ENCODE data around the gene TRPM4. TPM values are rescaled to one million over a fixed set of nuclear protein-coding genes. Genes with fewer than 3 reads are reported as not detected.
"Not testable (repeated sequence)": the region's sequence is repeated elsewhere in the genome, so short reads cannot be mapped to it uniquely, and the experiment has no call there.

The TRPM4 gene
- total RNA-seq, 2 experiments from 2014 or later = 0.40 to 0.54 TPM

- Mint-ChIP-seq H3K36me3 (ENCODE audit: low read depth) (peaks cover 2% of the 10 kb centered on the region), H3K27me3 (no peaks in the 10 kb centered on the region), H3K9me3 (peaks cover 9% of the 10 kb centered on the region), H3K4me3 (no peak overlapping the region), H3K27ac (no peak overlapping the region), H3K4me1 (ENCODE audit: low read depth) (peaks cover 4% of the 10 kb centered on the region)
- ChIA-PET CTCF (interaction anchor here (1.3 kb wide), 1 partner anchor 28 kb away, joined by 4 read pairs; no protein-coding TSS in a partner anchor), POLR2A (no interaction called here)
- DNase-seq (no peak), ATAC-seq (no peak)
- TF ChIP-seq, protein P1, sequence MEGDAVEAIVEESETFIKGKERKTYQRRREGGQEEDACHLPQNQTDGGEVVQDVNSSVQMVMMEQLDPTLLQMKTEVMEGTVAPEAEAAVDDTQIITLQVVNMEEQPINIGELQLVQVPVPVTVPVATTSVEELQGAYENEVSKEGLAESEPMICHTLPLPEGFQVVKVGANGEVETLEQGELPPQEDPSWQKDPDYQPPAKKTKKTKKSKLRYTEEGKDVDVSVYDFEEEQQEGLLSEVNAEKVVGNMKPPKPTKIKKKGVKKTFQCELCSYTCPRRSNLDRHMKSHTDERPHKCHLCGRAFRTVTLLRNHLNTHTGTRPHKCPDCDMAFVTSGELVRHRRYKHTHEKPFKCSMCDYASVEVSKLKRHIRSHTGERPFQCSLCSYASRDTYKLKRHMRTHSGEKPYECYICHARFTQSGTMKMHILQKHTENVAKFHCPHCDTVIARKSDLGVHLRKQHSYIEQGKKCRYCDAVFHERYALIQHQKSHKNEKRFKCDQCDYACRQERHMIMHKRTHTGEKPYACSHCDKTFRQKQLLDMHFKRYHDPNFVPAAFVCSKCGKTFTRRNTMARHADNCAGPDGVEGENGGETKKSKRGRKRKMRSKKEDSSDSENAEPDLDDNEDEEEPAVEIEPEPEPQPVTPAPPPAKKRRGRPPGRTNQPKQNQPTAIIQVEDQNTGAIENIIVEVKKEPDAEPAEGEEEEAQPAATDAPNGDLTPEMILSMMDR (IDR thresholded peaks at IDR 0.05) = no peak
- intact Hi-C loops (cut with micrococcal nuclease) = no loop called here
These were observed 23.1 kb downstream of the TRPM4 start for GRCh38 chr19:49180659-49181058.

GRCh38 chr19:49182010-49182847, 24.6 kb downstream of the TRPM4 start:
- DNase-seq; POLR2A ChIA-PET; H3K27me3 Mint-ChIP-seq; intact Hi-C loops (cut with micrococcal nuclease); H3K36me3 Mint-ChIP-seq (ENCODE audit: low read depth); H3K27ac Mint-ChIP-seq; CTCF ChIA-PET; ATAC-seq; H3K4me3 Mint-ChIP-seq; H3K4me1 Mint-ChIP-seq (ENCODE audit: low read depth): not testable (repeated sequence)
- H3K9me3 Mint-ChIP-seq = peaks cover 11% of the 10 kb centered on the region

GRCh38 chr19:49182848-49183375, 25.3 kb downstream of the TRPM4 start:
- intact Hi-C loops (cut with micrococcal nuclease) = no loop called here
- ChIA-PET POLR2A (no interaction called here), CTCF (no interaction called here)
- TF ChIP-seq, protein P1 (IDR thresholded peaks at IDR 0.05) = no peak
- DNase-seq (no peak), ATAC-seq (no peak)
- Mint-ChIP-seq H3K9me3 (peaks cover 11% of the 10 kb centered on the region), H3K27ac (no peak overlapping the region), H3K27me3 (no peaks in the 10 kb centered on the region), H3K4me3 (no peak overlapping the region), H3K36me3 (ENCODE audit: low read depth) (peaks cover 2% of the 10 kb centered on the region), H3K4me1 (ENCODE audit: low read depth) (no peaks in the 10 kb centered on the region)

DNA sequence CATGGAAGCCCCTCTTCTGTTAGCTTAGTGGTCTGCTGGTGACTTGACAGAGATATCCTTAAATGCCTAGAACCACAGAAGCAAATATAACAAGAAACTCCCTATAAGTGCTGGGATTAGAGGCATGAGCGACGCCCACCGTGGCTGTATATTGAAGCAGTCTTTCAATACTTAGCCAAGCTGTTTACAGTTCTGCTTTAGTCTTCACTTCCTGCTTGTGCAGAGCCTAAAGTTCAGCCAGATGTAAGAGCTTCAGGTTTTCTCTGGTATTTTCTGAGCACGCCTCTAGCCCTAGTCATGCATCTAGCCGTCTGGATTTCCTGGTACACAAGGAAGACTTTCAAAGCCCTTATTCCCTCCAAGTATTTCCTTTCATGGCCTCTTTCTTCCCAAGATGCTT, 28.5 kb downstream of the TRPM4 start:
- Mint-ChIP-seq H3K27ac (no peak overlapping the region), H3K4me1 (ENCODE audit: low read depth) (peaks cover 7% of the 10 kb centered on the region), H3K9me3 (peaks cover 14% of the 10 kb centered on the region), H3K4me3 (no peak overlapping the region), H3K36me3 (ENCODE audit: low read depth) (peaks cover 2% of the 10 kb centered on the region), H3K27me3 (no peaks in the 10 kb centered on the region)
- ChIA-PET CTCF (interaction anchor here (0.7 to 3.9 kb wide), 4 partner anchors 13 to 89 kb away, joined by 3 to 26 read pairs (median 5); no protein-coding TSS in a partner anchor), POLR2A (interaction anchor here (0.7 kb wide), 1 partner anchor 60 kb away, joined by 3 read pairs; no protein-coding TSS in a partner anchor)
- no peak for DNase-seq
- intact Hi-C loops (cut with micrococcal nuclease) = no loop called here
- no peak for ATAC-seq
- TF ChIP-seq, protein P1 (IDR thresholded peaks at IDR 0.05) = no peak

- H3K36me3 Mint-ChIP-seq (ENCODE audit: low read depth) = peaks cover 2% of the 10 kb centered on the region
- H3K27me3 Mint-ChIP-seq = no peaks in the 10 kb centered on the region
- intact Hi-C loops (cut with micrococcal nuclease) = no loop called here
- ATAC-seq = no peak
- DNase-seq = no peak
- TF ChIP-seq, protein P1 (IDR thresholded peaks at IDR 0.05) = no peak
- peaks cover 11% of the 10 kb centered on the region for H3K9me3 Mint-ChIP-seq
- ChIA-PET POLR2A (no interaction called here), CTCF (interaction anchor here (1.2 kb wide), 1 partner anchor 112 kb away, joined by 3 read pairs; no protein-coding TSS in a partner anchor)
- H3K4me1 Mint-ChIP-seq (ENCODE audit: low read depth) = peaks cover 7% of the 10 kb centered on the region
- no peak overlapping the region for H3K4me3 Mint-ChIP-seq
- no peak overlapping the region for H3K27ac Mint-ChIP-seq
These were observed 31.1 kb downstream of the TRPM4 start for GRCh38 chr19:49188626-49189200.
